IMR-90 (cell line): Measurements from ENCODE around the gene SHCBP1L. TPM values are rescaled to one million over a fixed set of nuclear protein-coding genes. Genes with fewer than 3 reads are reported as not detected.

ENCODE experiments used
- ATAC-seq: fragments of 200-7000 bp; cut with Tn5 transposase; 2 replicates; pipeline ENCODE4 v1.9.1; 2020; ENCODE audit warnings: low read depth, mild to moderate bottlenecking, moderate library complexity
- BruUV-seq: library from RNA; stranded (reverse); fragments of 400-500 nt; replicated peaks from 2 replicates; lab custom pipeline; 2021; lab: Mats Ljungman, UMichigan
- CTCF ChIA-PET: fragments of 300-600 bp; formaldehyde crosslinking; extraction: SDS; loops from one replicate; lab custom pipeline; 2021; ENCODE audit warnings: antibody characterized with exemption; lab: Yijun Ruan, JAX
- POLR2A ChIA-PET: fragments of 300-600 bp; sonication (Branson Sonifier 250); formaldehyde crosslinking; loops from one replicate; lab custom pipeline; 2022; ENCODE audit warnings: antibody characterized with exemption; ENCODE audit not compliant: unreplicated experiment; lab: Charles Lee
- DNase-seq: peaks from one replicate; pipeline ENCODE4 v3.0.0; 2013
- H2AFZ ChIP-seq: replicated peaks from 2 replicates; pipeline ENCODE3; 2013; ENCODE audit warnings: low read length, mild to moderate bottlenecking; ENCODE audit not compliant: poor library complexity
- H2AK5ac ChIP-seq: 2 replicates; pipeline ENCODE4 v1.6.1; 2013; ENCODE audit warnings: low read depth, low read length, inconsistent platforms
- H2AK9ac ChIP-seq: replicated peaks from 2 replicates; pipeline ENCODE3; 2013; ENCODE audit warnings: mild to moderate bottlenecking, low read depth, low read length, moderate library complexity; ENCODE audit not compliant: poor library complexity
- H2BK120ac ChIP-seq: 2 replicates; pipeline ENCODE4 v1.6.1; 2013; ENCODE audit warnings: low read depth, low read length, inconsistent platforms
- H2BK15ac ChIP-seq: 3 replicates; pipeline ENCODE4 v1.6.1; 2013; ENCODE audit warnings: low read depth, low read length, inconsistent platforms
- H2BK20ac ChIP-seq: 2 replicates; pipeline ENCODE4 v1.6.1; 2013; ENCODE audit warnings: low read depth, mild to moderate bottlenecking, inconsistent platforms, low read length, moderate library complexity
- H2BK5ac ChIP-seq: 2 replicates; pipeline ENCODE4 v1.6.1; 2013; ENCODE audit warnings: mild to moderate bottlenecking, low read depth, low read length, inconsistent platforms; ENCODE audit not compliant: poor library complexity, severe bottlenecking
- H3K14ac ChIP-seq: replicated peaks from 2 replicates; pipeline ENCODE4 v1.6.1; 2013; ENCODE audit warnings: low read depth, low read length, inconsistent platforms
- H3K18ac ChIP-seq: 2 replicates; pipeline ENCODE4 v1.6.1; 2013; ENCODE audit warnings: low read depth, low read length, control low read depth
- H3K23ac ChIP-seq: 2 replicates; pipeline ENCODE4 v1.6.1; 2013; ENCODE audit warnings: low read depth, low read length, inconsistent platforms
- H3K27ac ChIP-seq: 2 replicates; pipeline ENCODE4 v1.5.1; 2013; ENCODE audit warnings: mild to moderate bottlenecking, control low read depth, low read length; ENCODE audit not compliant: insufficient read depth
- H3K27me3 ChIP-seq: 2 replicates; pipeline ENCODE4 v1.6.1; 2013; ENCODE audit warnings: low read length; ENCODE audit not compliant: control insufficient read depth, insufficient read depth
- H3K36me3 ChIP-seq: 2 replicates; pipeline ENCODE4 v1.6.1; 2013; ENCODE audit warnings: low read length, mixed read lengths; ENCODE audit not compliant: control insufficient read depth, insufficient read depth
- H3K4ac ChIP-seq: 2 replicates; pipeline ENCODE4 v1.6.1; 2013; ENCODE audit warnings: low read depth, low read length, inconsistent platforms
- H3K4me1 ChIP-seq: 2 replicates; pipeline ENCODE4 v1.6.1; 2013; ENCODE audit warnings: low read length, mixed read lengths; ENCODE audit not compliant: control insufficient read depth, insufficient read depth
- H3K4me2 ChIP-seq: 2 replicates; pipeline ENCODE4 v1.6.1; 2013; ENCODE audit warnings: low read depth, mild to moderate bottlenecking, control low read depth, low read length, moderate library complexity
- H3K4me3 ChIP-seq: 2 replicates; pipeline ENCODE4 v1.5.1; 2013; ENCODE audit warnings: low read depth, mild to moderate bottlenecking, control low read depth, low read length, moderate library complexity; ENCODE audit not compliant: insufficient read depth
- H3K56ac ChIP-seq: 2 replicates; pipeline ENCODE4 v1.6.1; 2013; ENCODE audit warnings: low read length, inconsistent platforms; ENCODE audit not compliant: insufficient read depth; ENCODE audit errors: extremely low read depth
- H3K79me1 ChIP-seq, 2 experiments: 2 replicates each; pipeline ENCODE4 v1.6.1; 2013; ENCODE audit warnings: low read length in 2 of 2, inconsistent platforms in 1 of 2, low read depth in 1 of 2
- H3K9ac ChIP-seq: 2 replicates; pipeline ENCODE4 v1.6.1; 2013; ENCODE audit warnings: low read depth, low read length, control low read depth
- H3K9me1 ChIP-seq: 2 replicates; pipeline ENCODE4 v1.6.1; 2013; ENCODE audit warnings: low read length, inconsistent platforms; ENCODE audit not compliant: insufficient read depth
- H3K9me3 ChIP-seq: 2 replicates; pipeline ENCODE4 v1.6.1; 2013; ENCODE audit warnings: low read length; ENCODE audit not compliant: control insufficient read depth, insufficient read depth
- H4K20me1 ChIP-seq: 2 replicates; pipeline ENCODE4 v1.6.1; 2013; ENCODE audit warnings: low read length, inconsistent platforms; ENCODE audit not compliant: insufficient read depth
- H4K5ac ChIP-seq: 2 replicates; pipeline ENCODE4 v1.6.1; 2013; ENCODE audit warnings: mild to moderate bottlenecking, low read depth, low read length, control low read depth
- H4K8ac ChIP-seq, 2 experiments: 2 replicates each; pipeline ENCODE4 v1.6.1; 2013; ENCODE audit warnings: low read depth in 2 of 2, low read length in 2 of 2, control low read depth in 1 of 2, inconsistent platforms in 1 of 2
- H4K91ac ChIP-seq: 2 replicates; pipeline ENCODE4 v1.6.1; 2013; ENCODE audit warnings: low read depth, low read length, inconsistent platforms; ENCODE audit not compliant: insufficient read depth
- RCOR1 ChIP-seq: IDR thresholded peaks from 2 replicates; pipeline ENCODE4 v1.6.1; 2012; ENCODE audit warnings: mild to moderate bottlenecking, low read length, improper control_type of control experiment; ENCODE audit not compliant: insufficient replicate concordance
- SMC3 ChIP-seq: fragments of 150-350 bp; IDR thresholded peaks from 2 replicates; pipeline ENCODE4 v1.6.1; 2016; ENCODE audit warnings: low read depth, mild to moderate bottlenecking, antibody characterized with exemption, low read length, moderate library complexity
- dilution Hi-C: fragments of 300-500 bp; cut with HindIII; formaldehyde crosslinking; loops from one replicate; pipeline ENCODE4 v1.14.3; 2018; ENCODE audit warnings: low sequenced_read_pairs; ENCODE audit not compliant: unreplicated experiment
- in situ Hi-C: fragments of 300-500 bp; cut with MboI; formaldehyde crosslinking; loops from 3 replicates; pipeline ENCODE4 v1.14.3; 2019; ENCODE audit warnings: low sequenced_read_pairs, inconsistent platforms, mixed read lengths
- intact Hi-C: fragments of 100-400 bp; cut with micrococcal nuclease; formaldehyde crosslinking; loops from 2 replicates; pipeline ENCODE4 v1.10.0; 2022
- polyA plus RNA-seq, 3 experiments: library from polyadenylated mRNA; depleted of rRNA; stranded (reverse); fragments of >200 nt; gene quantifications; 2 replicates each; pipeline ENCODE4 v1.2.3, GENCODE V29; 2012; ENCODE audit warnings: low replicate concordance in 1 of 3
- total RNA-seq: library from RNA; depleted of rRNA; stranded (reverse); fragments of >200 nt; gene quantifications from 2 replicates; pipeline ENCODE4 v1.2.3, GENCODE V29; 2012

SHCBP1L gene
- total and polyA plus RNA-seq, 2 of the 4 experiments (the other 2 are of a cell fraction): not detected

GRCh38 chr1:182998482-182998881 lies 45.5 kb upstream of the SHCBP1L start:
- BruUV-seq: no TSS peak
- no peak overlapping the region for H2AK9ac ChIP-seq
- H3K18ac ChIP-seq: no peak overlapping the region
- H4K8ac ChIP-seq: no peak overlapping the region
- in situ Hi-C loops: no loop called here
- no peak overlapping the region for H2BK120ac ChIP-seq
- H3K14ac ChIP-seq: no peak overlapping the region
- no peaks in the 10 kb centered on the region for H3K36me3 ChIP-seq
- no peak overlapping the region for H3K23ac ChIP-seq
- ChIA-PET POLR2A (no interaction called here), CTCF (no interaction called here)
- no peak overlapping the region for H3K56ac ChIP-seq
- H3K4me2 ChIP-seq: no peak overlapping the region
- no peaks in the 10 kb centered on the region for H4K20me1 ChIP-seq
- no peaks in the 10 kb centered on the region for H3K27me3 ChIP-seq
- no peak overlapping the region for H3K4me3 ChIP-seq
- H3K4ac ChIP-seq: no peak overlapping the region
- no peaks in the 10 kb centered on the region for H3K79me1 ChIP-seq
- no peaks in the 10 kb centered on the region for H3K9me1 ChIP-seq
- no peak overlapping the region for H2BK5ac ChIP-seq
- H3K9me3 ChIP-seq: no peaks in the 10 kb centered on the region
- H2BK20ac ChIP-seq: no peak overlapping the region
- no peak overlapping the region for H2BK15ac ChIP-seq
- dilution Hi-C loops: no loop called here
- no peak overlapping the region for H3K9ac ChIP-seq
- no peak overlapping the region for H3K27ac ChIP-seq
- H4K5ac ChIP-seq: no peak overlapping the region
- TF ChIP-seq SMC3 (no peak), RCOR1 (no peak)
- intact Hi-C loops: no loop called here
- H4K91ac ChIP-seq: no peak overlapping the region
- no peak overlapping the region for H2AFZ ChIP-seq
- no peak for ATAC-seq
- H3K4me1 ChIP-seq: peaks cover 1% of the 10 kb centered on the region; the same call in 1 of the 2 replicates
- H2AK5ac ChIP-seq: no peak overlapping the region
- DNase-seq: no peak
